HepG2 (cell line): ENCODE data around the gene PXMP4. TPM values are rescaled to one million over a fixed set of nuclear protein-coding genes. Genes with fewer than 3 reads are reported as not detected.

Experiments
- GABPB1 ChIP-seq: IDR thresholded peaks from 2 replicates; pipeline ENCODE4 v1.6.1; 2016; ENCODE audit warnings: mild to moderate bottlenecking, missing genetic modification reagents, moderate library complexity, missing compliant biosample characterization
- KDM3A ChIP-seq: IDR thresholded peaks from 2 replicates; pipeline ENCODE4 v1.6.1; 2018; ENCODE audit warnings: low read depth, missing compliant biosample characterization
- NR2C2 ChIP-seq: sonication (generic); formaldehyde crosslinking; IDR thresholded peaks from 2 replicates; pipeline ENCODE4 v1.4.0; 2020; ENCODE audit warnings: missing genetic modification reagents, mild to moderate bottlenecking, moderate library complexity, borderline replicate concordance
- TBX2 ChIP-seq: sonication (generic); formaldehyde crosslinking; IDR thresholded peaks from 2 replicates; pipeline ENCODE4 v1.5.0; 2020; ENCODE audit warnings: missing genetic modification reagents, mild to moderate bottlenecking, borderline replicate concordance
- ZNF605 ChIP-seq: sonication (generic); formaldehyde crosslinking; IDR thresholded peaks from 2 replicates; pipeline ENCODE4 v1.8.0; 2022; ENCODE audit warnings: mild to moderate bottlenecking, missing genetic modification reagents
- polyA plus RNA-seq, 8 experiments: library from polyadenylated mRNA; depleted of rRNA in 3 of 8; stranded (reverse) in 7 of 8; unstranded in 1 of 8; fragments of >200 nt; fragmentation: Illumina TruSeq in 4 of 8; extraction: Trizol in 4 of 8; gene quantifications; 2 replicates each; pipeline versions ENCODE4 v1.2.1 to v1.2.3, GENCODE V29; 2011 to 2016; ENCODE audit warnings: low read depth in 4 of 8, missing spikeins in 1 of 8, mixed read lengths in 1 of 8; ENCODE audit not compliant: insufficient read depth in 1 of 8
- total RNA-seq, 5 experiments: library from RNA; depleted of rRNA; stranded (reverse); fragments of >200 nt; fragmentation: Illumina TruSeq; extraction: Trizol; gene quantifications; 2 replicates each; pipeline ENCODE4 v1.2.3, GENCODE V29; 2016; ENCODE audit warnings: low read depth in 1 of 5
- TF ChIP-seq, protein P1 (sequence below), 2 experiments: sonication (generic) in 1 of 2; formaldehyde crosslinking in 1 of 2; IDR thresholded peaks; 2 replicates each; pipeline versions ENCODE4 v1.6.1 to v1.9.0; 2014 to 2022; ENCODE audit warnings: antibody characterized with exemption in 1 of 2, borderline replicate concordance in 1 of 2, inconsistent platforms in 1 of 2, low read depth in 1 of 2, missing genetic modification reagents in 1 of 2
- TF ChIP-seq, protein P2 (sequence below), 2 experiments: fragments of 450-650 bp in 1 of 2; sonication (generic) in 1 of 2; formaldehyde crosslinking in 1 of 2; IDR thresholded peaks; 2 replicates each; pipeline versions ENCODE4 v1.6.1 to v1.8.0; 2016 to 2022; ENCODE audit warnings: antibody characterized with exemption in 1 of 2, mild to moderate bottlenecking in 1 of 2, missing genetic modification reagents in 1 of 2
- TF ChIP-seq, protein P3 (sequence below): sonication (generic); formaldehyde crosslinking; IDR thresholded peaks from 2 replicates; pipeline ENCODE4 v1.8.0; 2022; ENCODE audit warnings: missing genetic modification reagents, mild to moderate bottlenecking, borderline replicate concordance
- TF ChIP-seq, protein P4 (sequence below): IDR thresholded peaks from 2 replicates; pipeline ENCODE4 v1.6.1; 2016; ENCODE audit warnings: control low read depth

Gene PXMP4
- total and polyA plus RNA-seq, 2 of the 13 experiments (the other 11 are each of a cell fraction or from before 2014, with no cell fraction given): not detected

GRCh38 chr20:33719989-33720709 lies at the start of gene PXMP4 (continued):
- TF ChIP-seq, protein P1, sequence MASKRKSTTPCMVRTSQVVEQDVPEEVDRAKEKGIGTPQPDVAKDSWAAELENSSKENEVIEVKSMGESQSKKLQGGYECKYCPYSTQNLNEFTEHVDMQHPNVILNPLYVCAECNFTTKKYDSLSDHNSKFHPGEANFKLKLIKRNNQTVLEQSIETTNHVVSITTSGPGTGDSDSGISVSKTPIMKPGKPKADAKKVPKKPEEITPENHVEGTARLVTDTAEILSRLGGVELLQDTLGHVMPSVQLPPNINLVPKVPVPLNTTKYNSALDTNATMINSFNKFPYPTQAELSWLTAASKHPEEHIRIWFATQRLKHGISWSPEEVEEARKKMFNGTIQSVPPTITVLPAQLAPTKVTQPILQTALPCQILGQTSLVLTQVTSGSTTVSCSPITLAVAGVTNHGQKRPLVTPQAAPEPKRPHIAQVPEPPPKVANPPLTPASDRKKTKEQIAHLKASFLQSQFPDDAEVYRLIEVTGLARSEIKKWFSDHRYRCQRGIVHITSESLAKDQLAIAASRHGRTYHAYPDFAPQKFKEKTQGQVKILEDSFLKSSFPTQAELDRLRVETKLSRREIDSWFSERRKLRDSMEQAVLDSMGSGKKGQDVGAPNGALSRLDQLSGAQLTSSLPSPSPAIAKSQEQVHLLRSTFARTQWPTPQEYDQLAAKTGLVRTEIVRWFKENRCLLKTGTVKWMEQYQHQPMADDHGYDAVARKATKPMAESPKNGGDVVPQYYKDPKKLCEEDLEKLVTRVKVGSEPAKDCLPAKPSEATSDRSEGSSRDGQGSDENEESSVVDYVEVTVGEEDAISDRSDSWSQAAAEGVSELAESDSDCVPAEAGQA (IDR thresholded peaks at IDR 0.05; ENCODE audit: low read depth): peak; percentile 66; the same call in 1 of the 2 replicates
- TF ChIP-seq, protein P1 (CRISPR knock-in tag; IDR thresholded peaks at IDR 0.05; ENCODE audit: borderline replicate concordance): no peak
- TF ChIP-seq, protein P2, sequence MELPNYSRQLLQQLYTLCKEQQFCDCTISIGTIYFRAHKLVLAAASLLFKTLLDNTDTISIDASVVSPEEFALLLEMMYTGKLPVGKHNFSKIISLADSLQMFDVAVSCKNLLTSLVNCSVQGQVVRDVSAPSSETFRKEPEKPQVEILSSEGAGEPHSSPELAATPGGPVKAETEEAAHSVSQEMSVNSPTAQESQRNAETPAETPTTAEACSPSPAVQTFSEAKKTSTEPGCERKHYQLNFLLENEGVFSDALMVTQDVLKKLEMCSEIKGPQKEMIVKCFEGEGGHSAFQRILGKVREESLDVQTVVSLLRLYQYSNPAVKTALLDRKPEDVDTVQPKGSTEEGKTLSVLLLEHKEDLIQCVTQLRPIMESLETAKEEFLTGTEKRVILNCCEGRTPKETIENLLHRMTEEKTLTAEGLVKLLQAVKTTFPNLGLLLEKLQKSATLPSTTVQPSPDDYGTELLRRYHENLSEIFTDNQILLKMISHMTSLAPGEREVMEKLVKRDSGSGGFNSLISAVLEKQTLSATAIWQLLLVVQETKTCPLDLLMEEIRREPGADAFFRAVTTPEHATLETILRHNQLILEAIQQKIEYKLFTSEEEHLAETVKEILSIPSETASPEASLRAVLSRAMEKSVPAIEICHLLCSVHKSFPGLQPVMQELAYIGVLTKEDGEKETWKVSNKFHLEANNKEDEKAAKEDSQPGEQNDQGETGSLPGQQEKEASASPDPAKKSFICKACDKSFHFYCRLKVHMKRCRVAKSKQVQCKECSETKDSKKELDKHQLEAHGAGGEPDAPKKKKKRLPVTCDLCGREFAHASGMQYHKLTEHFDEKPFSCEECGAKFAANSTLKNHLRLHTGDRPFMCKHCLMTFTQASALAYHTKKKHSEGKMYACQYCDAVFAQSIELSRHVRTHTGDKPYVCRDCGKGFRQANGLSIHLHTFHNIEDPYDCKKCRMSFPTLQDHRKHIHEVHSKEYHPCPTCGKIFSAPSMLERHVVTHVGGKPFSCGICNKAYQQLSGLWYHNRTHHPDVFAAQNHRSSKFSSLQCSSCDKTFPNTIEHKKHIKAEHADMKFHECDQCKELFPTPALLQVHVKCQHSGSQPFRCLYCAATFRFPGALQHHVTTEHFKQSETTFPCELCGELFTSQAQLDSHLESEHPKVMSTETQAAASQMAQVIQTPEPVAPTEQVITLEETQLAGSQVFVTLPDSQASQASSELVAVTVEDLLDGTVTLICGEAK (IDR thresholded peaks at IDR 0.05): no peak
- TF ChIP-seq, protein P2 (CRISPR knock-in tag; IDR thresholded peaks at IDR 0.05): 0 out of 2 replicates have a peak, but pooled peaks have one; percentile 9
- TF ChIP-seq, protein P3, sequence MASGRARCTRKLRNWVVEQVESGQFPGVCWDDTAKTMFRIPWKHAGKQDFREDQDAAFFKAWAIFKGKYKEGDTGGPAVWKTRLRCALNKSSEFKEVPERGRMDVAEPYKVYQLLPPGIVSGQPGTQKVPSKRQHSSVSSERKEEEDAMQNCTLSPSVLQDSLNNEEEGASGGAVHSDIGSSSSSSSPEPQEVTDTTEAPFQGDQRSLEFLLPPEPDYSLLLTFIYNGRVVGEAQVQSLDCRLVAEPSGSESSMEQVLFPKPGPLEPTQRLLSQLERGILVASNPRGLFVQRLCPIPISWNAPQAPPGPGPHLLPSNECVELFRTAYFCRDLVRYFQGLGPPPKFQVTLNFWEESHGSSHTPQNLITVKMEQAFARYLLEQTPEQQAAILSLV (CRISPR knock-in tag): peak; percentile 46; the same call in 1 of the 2 replicates
- TF ChIP-seq NR2C2 (CRISPR knock-in tag) (no peak; the same call in 1 of the 2 replicates), KDM3A (no peak), TBX2 (CRISPR knock-in tag) (peak; percentile 45; the same call in 1 of the 2 replicates), GABPB1 (CRISPR knock-in tag) (peak; percentile 49; the same call in 1 of the 2 replicates), ZNF605 (CRISPR knock-in tag) (0 out of 2 replicates have a peak, but pooled peaks have one; percentile 1)
- TF ChIP-seq, protein P4, sequence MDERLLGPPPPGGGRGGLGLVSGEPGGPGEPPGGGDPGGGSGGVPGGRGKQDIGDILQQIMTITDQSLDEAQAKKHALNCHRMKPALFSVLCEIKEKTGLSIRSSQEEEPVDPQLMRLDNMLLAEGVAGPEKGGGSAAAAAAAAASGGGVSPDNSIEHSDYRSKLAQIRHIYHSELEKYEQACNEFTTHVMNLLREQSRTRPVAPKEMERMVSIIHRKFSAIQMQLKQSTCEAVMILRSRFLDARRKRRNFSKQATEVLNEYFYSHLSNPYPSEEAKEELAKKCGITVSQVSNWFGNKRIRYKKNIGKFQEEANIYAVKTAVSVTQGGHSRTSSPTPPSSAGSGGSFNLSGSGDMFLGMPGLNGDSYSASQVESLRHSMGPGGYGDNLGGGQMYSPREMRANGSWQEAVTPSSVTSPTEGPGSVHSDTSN (CRISPR knock-in tag): peak; percentile 61; the same call in 1 of the 2 replicates
